ENCODE data around the gene NEK5. TPM values are rescaled to one million over a fixed set of nuclear protein-coding genes. Genes with fewer than 3 reads are reported as not detected.

Gene NEK5
- total and polyA plus RNA-seq, 8 donors, result 0.05 to 4.0 (median 0.52) TPM; not detected in 4

DNA sequence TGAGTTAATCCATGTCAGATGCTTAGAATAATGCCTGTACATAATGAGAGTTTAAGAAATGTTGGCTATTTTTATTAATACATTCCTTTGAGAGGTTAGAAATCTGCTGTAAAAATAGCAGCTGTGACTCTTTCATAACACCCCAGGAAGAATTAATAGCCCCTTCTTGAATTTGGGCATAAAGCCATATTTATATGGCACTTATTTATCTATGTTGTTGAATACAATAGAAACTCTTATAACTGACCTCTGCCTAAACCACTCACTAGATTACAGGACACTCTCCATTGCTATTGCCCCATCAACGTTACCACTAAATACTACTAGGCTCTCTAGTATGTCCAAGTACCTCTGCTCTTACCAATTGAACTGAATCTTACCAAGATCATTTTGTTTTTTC, 16.3 kb downstream of the NEK5 start:
- 52 to 64% (median 60%) methylated on average over 1 of the region's 1 CpG for WGBS, 5 donors
- Histone ChIP-seq H3K36me3 (no peaks in the 10 kb centered on the region), H3K9me3 (no peaks in the 10 kb centered on the region), H3K27ac (no peak overlapping the region), H3K27me3 (no peaks in the 10 kb centered on the region), H3K4me3 (no peak overlapping the region), H3K4me1 (no peaks in the 10 kb centered on the region)
- no peak for DNase-seq
- intact Hi-C loops (cut with DNase I; ENCODE audit: low total_unique reads), result no loop called here
- TF ChIP-seq POLR2A (IDR thresholded peaks at IDR 0.05), result no peak
- TF ChIP-seq, protein P1, sequence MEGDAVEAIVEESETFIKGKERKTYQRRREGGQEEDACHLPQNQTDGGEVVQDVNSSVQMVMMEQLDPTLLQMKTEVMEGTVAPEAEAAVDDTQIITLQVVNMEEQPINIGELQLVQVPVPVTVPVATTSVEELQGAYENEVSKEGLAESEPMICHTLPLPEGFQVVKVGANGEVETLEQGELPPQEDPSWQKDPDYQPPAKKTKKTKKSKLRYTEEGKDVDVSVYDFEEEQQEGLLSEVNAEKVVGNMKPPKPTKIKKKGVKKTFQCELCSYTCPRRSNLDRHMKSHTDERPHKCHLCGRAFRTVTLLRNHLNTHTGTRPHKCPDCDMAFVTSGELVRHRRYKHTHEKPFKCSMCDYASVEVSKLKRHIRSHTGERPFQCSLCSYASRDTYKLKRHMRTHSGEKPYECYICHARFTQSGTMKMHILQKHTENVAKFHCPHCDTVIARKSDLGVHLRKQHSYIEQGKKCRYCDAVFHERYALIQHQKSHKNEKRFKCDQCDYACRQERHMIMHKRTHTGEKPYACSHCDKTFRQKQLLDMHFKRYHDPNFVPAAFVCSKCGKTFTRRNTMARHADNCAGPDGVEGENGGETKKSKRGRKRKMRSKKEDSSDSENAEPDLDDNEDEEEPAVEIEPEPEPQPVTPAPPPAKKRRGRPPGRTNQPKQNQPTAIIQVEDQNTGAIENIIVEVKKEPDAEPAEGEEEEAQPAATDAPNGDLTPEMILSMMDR (IDR thresholded peaks at IDR 0.05), result no peak
- TF ChIP-seq EP300 (IDR thresholded peaks at IDR 0.05), result no peak
- TF ChIP-seq POLR2AphosphoS5 (IDR thresholded peaks at IDR 0.05), result no peak

- no peak overlapping the region for H3K27ac ChIP-seq
- no peak overlapping the region for H3K4me3 ChIP-seq
- intact Hi-C loops (cut with DNase I; ENCODE audit: low total_unique reads), result no loop called here
- no peaks in the 10 kb centered on the region for H3K36me3 ChIP-seq
- no peaks in the 10 kb centered on the region for H3K9me3 ChIP-seq
- WGBS, 5 donors, result 49 to 78% (median 65%) methylated on average over 1 of the region's 1 CpG
- TF ChIP-seq, protein P1 (IDR thresholded peaks at IDR 0.05), result no peak
- TF ChIP-seq POLR2AphosphoS5 (IDR thresholded peaks at IDR 0.05) (no peak), EP300 (IDR thresholded peaks at IDR 0.05) (no peak), POLR2A (IDR thresholded peaks at IDR 0.05) (no peak)
- no peaks in the 10 kb centered on the region for H3K4me1 ChIP-seq
- DNase-seq, result no peak
- no peaks in the 10 kb centered on the region for H3K27me3 ChIP-seq
Observed at GRCh38 chr13:52109116-52109670, 19.7 kb downstream of the NEK5 start.

DNA sequence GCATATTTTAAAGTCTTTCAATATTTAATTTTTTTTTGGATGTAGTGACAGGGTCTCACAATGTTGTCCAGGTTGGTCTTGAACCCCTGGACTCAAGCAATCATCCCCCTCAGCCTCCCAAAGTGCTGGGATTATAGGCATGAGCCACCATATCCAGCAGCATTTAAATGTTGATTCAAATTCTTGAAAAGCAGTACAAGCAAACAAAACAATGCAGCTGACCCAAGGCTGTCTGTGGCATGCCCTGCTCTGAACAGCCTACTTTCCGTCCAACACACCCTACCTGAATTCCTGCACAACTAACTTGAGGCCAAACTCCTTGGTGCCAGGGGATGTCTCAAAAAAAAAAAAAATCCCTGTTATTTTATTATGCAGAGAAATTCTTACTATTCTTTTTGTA, 23.0 kb downstream of the NEK5 start:
- no peaks in the 10 kb centered on the region for H3K36me3 ChIP-seq
- no peaks in the 10 kb centered on the region for H3K9me3 ChIP-seq
- no peak overlapping the region for H3K4me3 ChIP-seq
- intact Hi-C loops (cut with DNase I; ENCODE audit: low total_unique reads), result no loop called here
- H3K27ac ChIP-seq, result no peak overlapping the region
- H3K27me3 ChIP-seq, result no peaks in the 10 kb centered on the region
- WGBS, 5 donors, result 80 to 96% (median 94%) methylated on average over 1 of the region's 1 CpG
- TF ChIP-seq, protein P1 (IDR thresholded peaks at IDR 0.05), result no peak
- no peak for TF ChIP-seq POLR2AphosphoS5 (IDR thresholded peaks at IDR 0.05)
- TF ChIP-seq POLR2A (IDR thresholded peaks at IDR 0.05), result no peak
- no peak for TF ChIP-seq EP300 (IDR thresholded peaks at IDR 0.05)
- no peaks in the 10 kb centered on the region for H3K4me1 ChIP-seq
- DNase-seq, result no peak

- no peak overlapping the region for H3K27ac ChIP-seq
- TF ChIP-seq POLR2AphosphoS5 (IDR thresholded peaks at IDR 0.05) (no peak), POLR2A (IDR thresholded peaks at IDR 0.05) (no peak)
- TF ChIP-seq, protein P1 (IDR thresholded peaks at IDR 0.05), result no peak
- no peaks in the 10 kb centered on the region for H3K36me3 ChIP-seq
- intact Hi-C loops (cut with DNase I; ENCODE audit: low total_unique reads), result no loop called here
- H3K9me3 ChIP-seq, result no peaks in the 10 kb centered on the region
- no peaks in the 10 kb centered on the region for H3K4me1 ChIP-seq
- no peak overlapping the region for H3K4me3 ChIP-seq
- DNase-seq, result no peak
- H3K27me3 ChIP-seq, result no peaks in the 10 kb centered on the region
- WGBS, 5 donors, result 70 to 93% (median 90%) methylated on average over 1 of the region's 1 CpG
Observed at GRCh38 chr13:52104624-52105023, 24.2 kb downstream of the NEK5 start.

Measured in stomach (tissue), 9 donors.